Measurements from ENCODE around the gene NDEL1.

NDEL1 gene

GRCh38 chr17:8430966-8431365, 4.7 kb upstream of the NDEL1 start:
- TF ChIP-seq CTCF (IDR thresholded peaks at IDR 0.05; ENCODE audit: low read depth, low read length), result no peak; the same call in none of the 2 replicates
- peak; percentile 59 for DNase-seq (ENCODE audit: extremely low read depth, low read depth)

- DNase-seq (ENCODE audit: extremely low read depth, low read depth), result peak; percentile 42
- TF ChIP-seq CTCF (IDR thresholded peaks at IDR 0.05; ENCODE audit: low read depth, low read length), result no peak; the same call in 1 of the 2 replicates
Observed at GRCh38 chr17:8436169-8436843, 622 bp downstream of the NDEL1 start.

GRCh38 chr17:8436844-8437171, 1.1 kb downstream of the NDEL1 start:
- TF ChIP-seq CTCF (IDR thresholded peaks at IDR 0.05; ENCODE audit: low read depth, low read length), result no peak
- DNase-seq (ENCODE audit: extremely low read depth, low read depth), result no peak

GRCh38 chr17:8438441-8438840, 2.8 kb downstream of the NDEL1 start:
- TF ChIP-seq CTCF (IDR thresholded peaks at IDR 0.05; ENCODE audit: low read depth, low read length), result no peak
- no peak for DNase-seq (ENCODE audit: extremely low read depth, low read depth)

GRCh38 chr17:8439681-8440080, 4.0 kb downstream of the NDEL1 start:
- DNase-seq (ENCODE audit: extremely low read depth, low read depth), result no peak

GRCh38 chr17:8441690-8442089, 6.0 kb downstream of the NDEL1 start:
- TF ChIP-seq CTCF (IDR thresholded peaks at IDR 0.05; ENCODE audit: low read depth, low read length), result no peak
- no peak for DNase-seq (ENCODE audit: extremely low read depth, low read depth)

More at GRCh38 chr17:8439681-8440080, 4.0 kb downstream of the NDEL1 start:
- no peak for TF ChIP-seq CTCF (IDR thresholded peaks at IDR 0.05; ENCODE audit: low read depth, low read length)

GRCh38 chr17:8442310-8442709, 6.6 kb downstream of the NDEL1 start:
- TF ChIP-seq CTCF (IDR thresholded peaks at IDR 0.05; ENCODE audit: low read depth, low read length), result no peak
- no peak for DNase-seq (ENCODE audit: extremely low read depth, low read depth)

Measured in AG09319 (cell line).